ENCODE results near the gene SPPL2B.

The SPPL2B gene

GRCh38 chr19:2372076-2372612 lies 43.7 kb downstream of the SPPL2B start:
- no peak overlapping the region for H3K4me2 ChIP-seq (ENCODE audit: low read depth, low read length, poor library complexity, severe bottlenecking)
- H3K27me3 ChIP-seq (ENCODE audit: low read length), result no peaks in the 10 kb centered on the region
- no peak overlapping the region for H3K27ac ChIP-seq (ENCODE audit: low read depth, low read length)
- no peak overlapping the region for H2AFZ ChIP-seq (ENCODE audit: low read depth, low read length, severe bottlenecking)
- H3K9me3 ChIP-seq (ENCODE audit: insufficient read depth, low read length), result no peaks in the 10 kb centered on the region
- H3K9ac ChIP-seq (ENCODE audit: low read length), result no peak overlapping the region
- no peaks in the 10 kb centered on the region for H4K20me1 ChIP-seq (ENCODE audit: low read depth, low read length)
- no peaks in the 10 kb centered on the region for H3K79me2 ChIP-seq (ENCODE audit: insufficient read depth, low read length)
- TF ChIP-seq EZH2phosphoT487 (conservative IDR thresholded peaks at IDR 0.05; ENCODE audit: low read length) (no peak), CTCF (IDR thresholded peaks at IDR 0.05; ENCODE audit: insufficient read depth, low read length, poor library complexity, severe bottlenecking) (no peak)
- no peaks in the 10 kb centered on the region for H3K36me3 ChIP-seq (ENCODE audit: low read length)
- H3K4me3 ChIP-seq (ENCODE audit: insufficient read depth, low read length, poor library complexity, severe bottlenecking), result no peak overlapping the region
- H3F3A ChIP-seq (ENCODE audit: insufficient read depth), result no peaks in the 10 kb centered on the region
- no peaks in the 10 kb centered on the region for H3K9me2 ChIP-seq (replicated peaks; ENCODE audit: insufficient read depth, low read length)

GRCh38 chr19:2374808-2375207 lies 46.3 kb downstream of the SPPL2B start:
- no peak for TF ChIP-seq CTCF (IDR thresholded peaks at IDR 0.05; ENCODE audit: insufficient read depth, low read length, poor library complexity, severe bottlenecking)
- no peak for TF ChIP-seq EZH2phosphoT487 (conservative IDR thresholded peaks at IDR 0.05; ENCODE audit: low read length)
- Histone ChIP-seq H2AFZ (ENCODE audit: low read depth, low read length, severe bottlenecking) (no peak overlapping the region), H3K27me3 (ENCODE audit: low read length) (no peaks in the 10 kb centered on the region), H3K9me2 (replicated peaks; ENCODE audit: insufficient read depth, low read length) (no peaks in the 10 kb centered on the region), H3F3A (ENCODE audit: insufficient read depth) (no peaks in the 10 kb centered on the region), H3K36me3 (ENCODE audit: low read length) (no peaks in the 10 kb centered on the region), H4K20me1 (ENCODE audit: low read depth, low read length) (no peaks in the 10 kb centered on the region), H3K4me3 (ENCODE audit: insufficient read depth, low read length, poor library complexity, severe bottlenecking) (no peak overlapping the region), H3K4me2 (ENCODE audit: low read depth, low read length, poor library complexity, severe bottlenecking) (no peak overlapping the region), H3K9me3 (ENCODE audit: insufficient read depth, low read length) (no peaks in the 10 kb centered on the region), H3K27ac (ENCODE audit: low read depth, low read length) (no peak overlapping the region), H3K79me2 (ENCODE audit: insufficient read depth, low read length) (no peaks in the 10 kb centered on the region), H3K9ac (ENCODE audit: low read length) (no peak overlapping the region)

DNA sequence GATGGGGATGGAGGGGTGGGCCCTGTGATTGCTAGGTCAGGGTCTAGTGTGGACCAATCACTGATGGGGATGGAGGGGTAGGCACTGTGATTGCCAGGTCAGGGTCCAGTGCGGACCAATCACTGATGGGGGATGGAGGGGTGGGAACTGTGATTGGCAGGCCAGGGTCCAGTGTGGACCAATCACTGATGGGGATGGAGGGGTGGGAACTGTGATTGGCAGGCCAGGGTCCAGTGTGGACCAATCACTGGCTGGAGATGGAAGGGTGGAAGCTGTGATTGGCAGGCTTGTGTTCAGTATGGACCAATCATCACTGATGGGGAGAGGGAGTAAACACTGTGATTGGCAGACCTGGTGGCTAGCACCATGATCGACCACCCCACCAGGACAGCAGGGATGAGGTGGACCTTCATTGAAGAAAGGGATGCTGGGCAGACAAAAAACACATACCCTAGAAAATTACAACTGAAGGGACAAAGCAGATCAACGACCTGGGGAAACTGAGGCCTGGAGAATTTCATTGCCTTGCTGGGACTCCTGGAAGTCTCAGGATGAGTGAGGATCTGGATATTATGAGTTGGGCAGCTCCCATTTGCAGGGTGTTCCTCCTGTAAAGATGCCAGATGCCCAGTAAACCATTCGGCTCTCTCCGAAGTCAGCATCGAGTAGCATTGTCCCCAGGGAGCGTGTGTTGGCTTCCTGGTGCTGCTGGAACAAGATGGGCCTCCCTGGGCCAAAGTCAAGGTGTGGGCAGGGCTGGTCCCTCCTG lies 47.1 kb downstream of the SPPL2B start:
- Histone ChIP-seq H3K4me3 (ENCODE audit: insufficient read depth, low read length, poor library complexity, severe bottlenecking) (no peak overlapping the region), H3K9ac (ENCODE audit: low read length) (no peak overlapping the region)

More for the DNA sequence above, 47.1 kb downstream of the SPPL2B start:
- Histone ChIP-seq H3K9me2 (replicated peaks; ENCODE audit: insufficient read depth, low read length) (no peaks in the 10 kb centered on the region), H3K9me3 (ENCODE audit: insufficient read depth, low read length) (no peaks in the 10 kb centered on the region), H3K27me3 (ENCODE audit: low read length) (no peaks in the 10 kb centered on the region), H2AFZ (ENCODE audit: low read depth, low read length, severe bottlenecking) (no peak overlapping the region), H3F3A (ENCODE audit: insufficient read depth) (no peaks in the 10 kb centered on the region), H3K36me3 (ENCODE audit: low read length) (no peaks in the 10 kb centered on the region), H3K27ac (ENCODE audit: low read depth, low read length) (no peak overlapping the region), H3K4me2 (ENCODE audit: low read depth, low read length, poor library complexity, severe bottlenecking) (no peak overlapping the region), H3K79me2 (ENCODE audit: insufficient read depth, low read length) (no peaks in the 10 kb centered on the region), H4K20me1 (ENCODE audit: low read depth, low read length) (no peaks in the 10 kb centered on the region)
- TF ChIP-seq EZH2phosphoT487 (conservative IDR thresholded peaks at IDR 0.05; ENCODE audit: low read length) (no peak), CTCF (IDR thresholded peaks at IDR 0.05; ENCODE audit: insufficient read depth, low read length, poor library complexity, severe bottlenecking) (no peak)

Measured in SU-DHL-6 (cell line).